K562 (cell line): ENCODE results near the gene EPHB6. TPM values are rescaled to one million over a fixed set of nuclear protein-coding genes. Genes with fewer than 3 reads are reported as not detected.

Experiments used
- C11orf30 ChIP-seq: fragments of 450-650 bp; IDR thresholded peaks from 2 replicates; pipeline ENCODE4 v1.6.1; 2016; ENCODE audit warnings: low read depth, mild to moderate bottlenecking
- CREB1 ChIP-seq, 2 experiments: sonication (generic) in 1 of 2; formaldehyde crosslinking in 1 of 2; IDR thresholded peaks; 2 replicates each; pipeline versions ENCODE4 v1.6.1 to v1.8.0; 2012 to 2022; ENCODE audit warnings: inconsistent platforms in 1 of 2, mild to moderate bottlenecking in 1 of 2, missing genetic modification reagents in 1 of 2, moderate library complexity in 1 of 2
- FOXK2 ChIP-seq, 2 experiments: fragments of 450-650 bp; IDR thresholded peaks in 1 of 2; conservative IDR thresholded peaks in 1 of 2; 2 replicates each; pipeline ENCODE4 v1.6.1; 2016; ENCODE audit warnings: low read depth in 2 of 2, mild to moderate bottlenecking in 1 of 2
- KAT8 ChIP-seq: fragments of 450-650 bp; IDR thresholded peaks from 2 replicates; pipeline ENCODE4 v1.6.1; 2016; ENCODE audit warnings: low read depth, mild to moderate bottlenecking
- NCOA1 ChIP-seq: fragments of 450-650 bp; IDR thresholded peaks from 2 replicates; pipeline ENCODE4 v1.6.1; 2016; ENCODE audit warnings: low read depth
- NFE2 ChIP-seq: IDR thresholded peaks from 2 replicates; pipeline ENCODE4 v1.6.1; 2014; ENCODE audit warnings: antibody characterized with exemption, low read depth
- SNIP1 ChIP-seq: fragments of 450-650 bp; IDR thresholded peaks from 2 replicates; pipeline ENCODE4 v1.7.1; 2017; ENCODE audit warnings: low read depth, mild to moderate bottlenecking
- TBL1XR1 ChIP-seq, 2 experiments: IDR thresholded peaks; 2 replicates each; pipeline ENCODE4 v1.6.1; 2012; ENCODE audit warnings: improper control_type of control experiment in 2 of 2, low read length in 2 of 2, mild to moderate bottlenecking in 1 of 2
- ZNF140 ChIP-seq: fragments of 250-450 bp; sonication (Bioruptor Pico); IDR thresholded peaks from 2 replicates; pipeline ENCODE4 v1.8.0; 2021; ENCODE audit warnings: moderate library complexity, mild to moderate bottlenecking, inconsistent platforms
- polyA plus RNA-seq, 8 experiments: library from polyadenylated mRNA; depleted of rRNA in 4 of 8; stranded (reverse) in 5 of 8; unstranded in 3 of 8; fragments of >200 nt; fragmentation: Nextera tagmentation in 2 of 8; fragmentation: Illumina TruSeq in 1 of 8; extraction: Ambion mirVana in 2 of 8; extraction: Trizol in 1 of 8; gene quantifications; 2 replicates each; pipeline versions ENCODE4 v1.2.1 to v1.2.3, GENCODE V29; 2011 to 2014; ENCODE audit warnings: inconsistent platforms in 1 of 8, missing spikeins in 1 of 8
- total RNA-seq, 7 experiments: library from RNA; depleted of rRNA in 6 of 7; stranded (reverse); fragments of >200 nt in 6 of 7; fragmentation: Illumina TruSeq in 2 of 7; extraction: Trizol in 2 of 7; gene quantifications; 2 replicates each; pipeline versions ENCODE4 v1.2.1 to v1.2.3, GENCODE V29; 2011 to 2021; ENCODE audit warnings: low replicate concordance in 1 of 7
- TF ChIP-seq, protein P1 (sequence below): fragments of 450-650 bp; IDR thresholded peaks from 2 replicates; pipeline ENCODE4 v1.6.1; 2017; ENCODE audit warnings: antibody characterized with exemption
- TF ChIP-seq, protein P2 (sequence below): fragments of 450-650 bp; formaldehyde crosslinking; IDR thresholded peaks from 2 replicates; pipeline ENCODE4 v1.4.0; 2020; ENCODE audit warnings: mild to moderate bottlenecking, moderate library complexity

Gene EPHB6
- total and polyA plus RNA-seq, 9 of the 15 experiments (the other 6 are each of a cell fraction or from before 2014, with no cell fraction given) = 1.4 to 123 (median 7.6) TPM

- TF ChIP-seq NCOA1 (no peak; the same call in 1 of the 2 replicates), FOXK2 (conservative IDR thresholded peaks at IDR 0.05 in 1 of 2, IDR thresholded peaks at IDR 0.05 in 1 of 2; ENCODE audit: low read depth in 2 of 2) (0 out of 4 replicates have a peak, but pooled peaks of 1 of the 2 experiments have one; percentile 9), NFE2 (peak; percentile 85), KAT8 (no peak), TBL1XR1 (IDR thresholded peaks at IDR 0.05; ENCODE audit: low read length in 2 of 2) (peak in 1 of 2 experiments; percentile 28; a peak in 1 of 4 replicates), CREB1 (IDR thresholded peaks at IDR 0.05) (peak; percentile 67; the same call in 1 of the 2 replicates), CREB1 (CRISPR knock-in tag; IDR thresholded peaks at IDR 0.05) (no peak), SNIP1 (no peak), C11orf30 (peak; percentile 77), ZNF140 (CRISPR knock-in tag) (no peak)
- TF ChIP-seq, protein P1, sequence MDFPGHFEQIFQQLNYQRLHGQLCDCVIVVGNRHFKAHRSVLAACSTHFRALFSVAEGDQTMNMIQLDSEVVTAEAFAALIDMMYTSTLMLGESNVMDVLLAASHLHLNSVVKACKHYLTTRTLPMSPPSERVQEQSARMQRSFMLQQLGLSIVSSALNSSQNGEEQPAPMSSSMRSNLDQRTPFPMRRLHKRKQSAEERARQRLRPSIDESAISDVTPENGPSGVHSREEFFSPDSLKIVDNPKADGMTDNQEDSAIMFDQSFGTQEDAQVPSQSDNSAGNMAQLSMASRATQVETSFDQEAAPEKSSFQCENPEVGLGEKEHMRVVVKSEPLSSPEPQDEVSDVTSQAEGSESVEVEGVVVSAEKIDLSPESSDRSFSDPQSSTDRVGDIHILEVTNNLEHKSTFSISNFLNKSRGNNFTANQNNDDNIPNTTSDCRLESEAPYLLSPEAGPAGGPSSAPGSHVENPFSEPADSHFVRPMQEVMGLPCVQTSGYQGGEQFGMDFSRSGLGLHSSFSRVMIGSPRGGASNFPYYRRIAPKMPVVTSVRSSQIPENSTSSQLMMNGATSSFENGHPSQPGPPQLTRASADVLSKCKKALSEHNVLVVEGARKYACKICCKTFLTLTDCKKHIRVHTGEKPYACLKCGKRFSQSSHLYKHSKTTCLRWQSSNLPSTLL = no peak
- TF ChIP-seq, protein P2, sequence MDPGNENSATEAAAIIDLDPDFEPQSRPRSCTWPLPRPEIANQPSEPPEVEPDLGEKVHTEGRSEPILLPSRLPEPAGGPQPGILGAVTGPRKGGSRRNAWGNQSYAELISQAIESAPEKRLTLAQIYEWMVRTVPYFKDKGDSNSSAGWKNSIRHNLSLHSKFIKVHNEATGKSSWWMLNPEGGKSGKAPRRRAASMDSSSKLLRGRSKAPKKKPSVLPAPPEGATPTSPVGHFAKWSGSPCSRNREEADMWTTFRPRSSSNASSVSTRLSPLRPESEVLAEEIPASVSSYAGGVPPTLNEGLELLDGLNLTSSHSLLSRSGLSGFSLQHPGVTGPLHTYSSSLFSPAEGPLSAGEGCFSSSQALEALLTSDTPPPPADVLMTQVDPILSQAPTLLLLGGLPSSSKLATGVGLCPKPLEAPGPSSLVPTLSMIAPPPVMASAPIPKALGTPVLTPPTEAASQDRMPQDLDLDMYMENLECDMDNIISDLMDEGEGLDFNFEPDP (CRISPR knock-in tag) = no peak
- TF ChIP-seq, all 486 proteins: peak for 61
Observed at GRCh38 chr7:142838461-142839213, 16.2 kb upstream of the EPHB6 start (continued).
